DND-41 (cell line): ENCODE measurements around the gene HOXD10.

Source experiments
- EZH2 ChIP-seq: IDR thresholded peaks from 3 replicates; pipeline ENCODE4 v1.6.1; 2012; ENCODE audit warnings: borderline replicate concordance, low read depth, mild to moderate bottlenecking, moderate library complexity, low read length, inconsistent platforms; ENCODE audit not compliant: severe bottlenecking
- TF ChIP-seq, protein P1 (sequence below): IDR thresholded peaks from 2 replicates; pipeline ENCODE4 v1.5.1; 2012; ENCODE audit warnings: borderline replicate concordance, low read length, moderate library complexity, mild to moderate bottlenecking; ENCODE audit not compliant: poor library complexity, severe bottlenecking; ENCODE audit errors: extremely low read depth

DNA sequence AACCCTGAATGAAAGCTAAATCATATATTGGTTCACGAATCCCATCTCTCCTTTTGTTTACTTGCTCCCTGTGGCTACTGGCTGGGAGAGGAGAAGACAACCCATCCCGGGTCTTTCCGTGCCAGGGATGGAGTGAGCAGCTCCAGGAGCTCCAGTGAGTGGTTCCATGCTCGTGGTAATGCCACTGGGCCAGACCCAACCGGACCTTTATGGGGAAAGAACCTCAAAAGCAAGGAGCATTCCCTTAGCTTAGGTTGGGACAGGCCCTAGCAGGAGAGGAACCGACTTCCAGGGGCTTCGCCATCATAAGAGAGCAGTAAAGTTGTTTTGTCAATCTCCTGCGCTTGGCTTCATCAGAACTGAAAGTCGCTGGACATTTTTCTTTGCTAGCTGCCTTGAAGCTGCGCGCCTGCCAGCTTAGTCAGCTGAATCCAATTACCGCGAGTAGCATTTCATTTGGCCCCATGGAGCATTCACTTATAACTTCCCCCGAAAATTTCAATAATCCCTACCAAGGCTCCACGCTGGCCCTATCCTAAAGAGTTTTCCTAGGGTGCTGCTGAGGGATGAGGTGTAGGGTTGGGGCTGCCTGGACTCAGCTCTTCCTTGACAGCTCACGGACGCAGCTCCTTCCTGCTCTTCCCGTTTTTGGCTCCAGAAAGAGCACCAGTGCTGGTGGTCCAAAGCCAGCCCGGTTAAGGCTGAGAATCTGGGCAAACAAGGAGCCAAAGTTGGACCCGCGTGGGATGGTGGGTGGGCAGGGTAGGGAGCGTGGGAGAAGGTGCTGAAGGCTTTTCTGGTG is 45.4 kb downstream of the HOXD10 start:
- TF ChIP-seq, protein P1, sequence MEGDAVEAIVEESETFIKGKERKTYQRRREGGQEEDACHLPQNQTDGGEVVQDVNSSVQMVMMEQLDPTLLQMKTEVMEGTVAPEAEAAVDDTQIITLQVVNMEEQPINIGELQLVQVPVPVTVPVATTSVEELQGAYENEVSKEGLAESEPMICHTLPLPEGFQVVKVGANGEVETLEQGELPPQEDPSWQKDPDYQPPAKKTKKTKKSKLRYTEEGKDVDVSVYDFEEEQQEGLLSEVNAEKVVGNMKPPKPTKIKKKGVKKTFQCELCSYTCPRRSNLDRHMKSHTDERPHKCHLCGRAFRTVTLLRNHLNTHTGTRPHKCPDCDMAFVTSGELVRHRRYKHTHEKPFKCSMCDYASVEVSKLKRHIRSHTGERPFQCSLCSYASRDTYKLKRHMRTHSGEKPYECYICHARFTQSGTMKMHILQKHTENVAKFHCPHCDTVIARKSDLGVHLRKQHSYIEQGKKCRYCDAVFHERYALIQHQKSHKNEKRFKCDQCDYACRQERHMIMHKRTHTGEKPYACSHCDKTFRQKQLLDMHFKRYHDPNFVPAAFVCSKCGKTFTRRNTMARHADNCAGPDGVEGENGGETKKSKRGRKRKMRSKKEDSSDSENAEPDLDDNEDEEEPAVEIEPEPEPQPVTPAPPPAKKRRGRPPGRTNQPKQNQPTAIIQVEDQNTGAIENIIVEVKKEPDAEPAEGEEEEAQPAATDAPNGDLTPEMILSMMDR = no peak
- no peak for TF ChIP-seq EZH2
